RWPE2 (cell line): ENCODE results near the gene HSPA5.
A peak's percentile ranks its signal among the peaks of the same experiment; 100 is the strongest.

Experiments used
- ATAC-seq: fragments of 200-7000 bp; cut with Tn5 transposase; 3 replicates; pipeline ENCODE4 v1.9.1; 2021; ENCODE audit warnings: low read depth
- DNase-seq: peaks from one replicate; pipeline ENCODE4 v3.0.0-alpha.2; 2020; ENCODE audit warnings: low spot score
- H3K27ac ChIP-seq: fragments of 450-650 bp; 2 replicates; pipeline ENCODE4 v1.5.1; 2017; ENCODE audit warnings: mild to moderate bottlenecking; ENCODE audit not compliant: poor library complexity, severe bottlenecking
- H3K27me3 ChIP-seq: fragments of 250-450 bp; sonication (Bioruptor Pico); 2 replicates; pipeline ENCODE4 v1.5.1; 2021; ENCODE audit warnings: mild to moderate bottlenecking, moderate library complexity; ENCODE audit not compliant: insufficient read depth, poor library complexity, severe bottlenecking
- H3K36me3 ChIP-seq: fragments of 250-450 bp; sonication (Bioruptor Pico); 2 replicates; pipeline ENCODE4 v1.5.1; 2020; ENCODE audit warnings: low read depth, mild to moderate bottlenecking, moderate library complexity
- H3K4me1 ChIP-seq: fragments of 250-450 bp; sonication (Bioruptor Pico); 2 replicates; pipeline ENCODE4 v1.5.1; 2021; ENCODE audit warnings: mild to moderate bottlenecking, moderate library complexity; ENCODE audit not compliant: insufficient read depth, poor library complexity, severe bottlenecking
- H3K4me3 ChIP-seq: fragments of 250-450 bp; sonication (Bioruptor Pico); 2 replicates; pipeline ENCODE4 v1.5.1; 2021; ENCODE audit warnings: mild to moderate bottlenecking, moderate library complexity; ENCODE audit not compliant: severe bottlenecking
- H3K9me3 ChIP-seq: fragments of 250-450 bp; sonication (Bioruptor Pico); 2 replicates; pipeline ENCODE4 v1.5.1; 2021; ENCODE audit warnings: mild to moderate bottlenecking, moderate library complexity; ENCODE audit not compliant: severe bottlenecking
- CTCF ChIP-seq: fragments of 450-650 bp; IDR thresholded peaks from one replicate; pipeline ENCODE4 v1.5.1; 2017; ENCODE audit warnings: mild to moderate bottlenecking, moderate library complexity; ENCODE audit not compliant: poor library complexity, severe bottlenecking

Gene HSPA5

DNA sequence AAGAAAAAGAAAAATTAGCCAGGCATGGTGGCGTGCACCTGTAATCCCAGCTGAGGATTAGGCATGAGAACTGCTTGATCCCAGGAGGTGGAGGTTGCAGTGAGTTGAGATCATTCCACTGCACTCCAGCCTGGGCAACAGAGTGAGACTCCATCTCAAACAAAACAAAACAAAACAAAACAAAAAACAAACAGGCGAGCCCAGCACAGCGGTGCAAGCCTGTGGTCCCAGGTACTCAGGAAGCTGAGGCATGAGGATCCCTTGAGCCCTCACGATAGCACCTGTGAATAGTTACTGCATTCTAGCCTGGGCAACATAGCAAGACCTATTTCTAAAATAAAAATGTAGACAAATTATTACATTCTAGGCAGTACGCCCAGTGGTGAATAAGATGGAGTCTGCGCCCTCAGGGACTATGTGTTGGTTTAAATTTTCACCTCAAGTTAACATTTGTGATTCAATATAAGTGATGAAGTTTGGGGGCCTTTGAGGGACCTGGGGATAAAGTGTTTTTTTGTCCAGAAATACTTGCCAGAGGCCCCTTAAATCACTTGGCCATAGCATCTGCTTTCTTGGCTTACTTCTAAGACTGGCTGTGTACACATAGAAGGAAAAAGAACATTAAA lies 17.1 kb upstream of the HSPA5 start:
- Histone ChIP-seq H3K4me3 (no peak overlapping the region), H3K27ac (no peak overlapping the region), H3K9me3 (no peaks in the 10 kb centered on the region), H3K36me3 (no peaks in the 10 kb centered on the region; the same call in 1 of the 2 replicates), H3K27me3 (no peaks in the 10 kb centered on the region), H3K4me1 (peaks cover 5% of the 10 kb centered on the region)
- no peak for TF ChIP-seq CTCF
- DNase-seq (no peak), ATAC-seq (no peak)

GRCh38 chr9:125255781-125256391 lies 14.7 kb upstream of the HSPA5 start:
- peak; percentile 45 for TF ChIP-seq CTCF
- no peaks in the 10 kb centered on the region for H3K36me3 ChIP-seq
- no peak for DNase-seq

GRCh38 chr9:125254231-125254630 lies 13.1 kb upstream of the HSPA5 start:
- no peak overlapping the region for H3K4me3 ChIP-seq
- no peak for TF ChIP-seq CTCF
- ATAC-seq (no peak), DNase-seq (no peak)
- H3K27me3 ChIP-seq, result no peaks in the 10 kb centered on the region
- no peaks in the 10 kb centered on the region for H3K36me3 ChIP-seq
- H3K27ac ChIP-seq, result no peak overlapping the region
- H3K4me1 ChIP-seq, result no peaks in the 10 kb centered on the region
- H3K9me3 ChIP-seq, result no peaks in the 10 kb centered on the region

More at GRCh38 chr9:125255781-125256391, 14.7 kb upstream of the HSPA5 start:
- H3K4me1 ChIP-seq, result no peaks in the 10 kb centered on the region
- H3K9me3 ChIP-seq, result no peaks in the 10 kb centered on the region
- no peak overlapping the region for H3K4me3 ChIP-seq
- H3K27ac ChIP-seq, result no peak overlapping the region
- no peaks in the 10 kb centered on the region for H3K27me3 ChIP-seq
- peak; percentile 54; the same call in 2 of the 3 replicates for ATAC-seq

GRCh38 chr9:125246261-125246667 lies 5.1 kb upstream of the HSPA5 start:
- no peak for ATAC-seq
- DNase-seq, result no peak
- Histone ChIP-seq H3K27me3 (no peaks in the 10 kb centered on the region), H3K36me3 (no peaks in the 10 kb centered on the region), H3K27ac (no peak overlapping the region), H3K9me3 (no peaks in the 10 kb centered on the region), H3K4me1 (peaks cover 15% of the 10 kb centered on the region), H3K4me3 (no peak overlapping the region)
- no peak for TF ChIP-seq CTCF

DNA sequence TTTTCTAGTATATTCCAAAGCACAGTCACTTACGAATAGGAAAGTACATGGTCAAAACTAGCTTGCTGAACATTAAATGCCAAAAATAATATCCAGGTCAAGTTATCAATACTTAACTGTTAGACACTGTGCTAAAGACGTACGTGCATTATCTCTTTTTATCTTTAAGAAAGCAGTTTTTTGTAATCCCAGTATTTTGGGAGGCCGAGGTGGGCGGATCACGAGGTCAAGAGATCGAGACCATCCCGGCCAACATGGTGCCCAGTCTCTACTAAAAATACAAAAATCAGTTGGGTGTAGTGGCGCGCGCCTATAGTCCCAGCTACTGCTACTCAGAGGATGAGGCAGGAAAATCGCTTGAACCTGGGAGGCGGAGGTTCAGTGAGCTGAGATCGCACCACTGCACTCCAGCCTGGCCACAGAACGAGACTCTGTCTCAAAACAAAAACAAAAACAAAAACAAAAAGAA lies 2.7 kb upstream of the HSPA5 start:
- no peak for TF ChIP-seq CTCF
- ATAC-seq (no peak), DNase-seq (no peak)
- Histone ChIP-seq H3K9me3 (no peaks in the 10 kb centered on the region), H3K27me3 (no peaks in the 10 kb centered on the region), H3K36me3 (peaks cover 22% of the 10 kb centered on the region), H3K27ac (peak overlapping the region; percentile 80), H3K4me1 (peaks cover 15% of the 10 kb centered on the region), H3K4me3 (no peak overlapping the region)
